RWPE1 (cell line): ENCODE results near the gene UHRF2.

Experiments used
- CTCF ChIA-PET: fragments of 350-600 bp; sonication (Branson Sonifier 250); formaldehyde crosslinking; extraction: SDS; loops from one replicate; lab custom pipeline; 2021; lab: Yijun Ruan, JAX
- POLR2A ChIA-PET: fragments of 400-600 bp; formaldehyde crosslinking; extraction: SDS; loops from one replicate; lab custom pipeline; 2020; ENCODE audit warnings: antibody characterized with exemption; ENCODE audit not compliant: low non-redundant PET; lab: Yijun Ruan, JAX
- DNase-seq: peaks from one replicate; pipeline ENCODE4 v3.0.0; 2012; ENCODE audit warnings: low spot score
- H3K27ac ChIP-seq: fragments of 450-650 bp; 2 replicates; pipeline ENCODE4 v1.5.1; 2017
- TF ChIP-seq, protein P1 (sequence below): fragments of 450-650 bp; conservative IDR thresholded peaks from 2 replicates; pipeline ENCODE4 v1.5.1; 2017; ENCODE audit warnings: low read depth, mild to moderate bottlenecking

The UHRF2 gene

GRCh38 chr9:6459718-6460117 is 46.7 kb downstream of the UHRF2 start:
- POLR2A ChIA-PET: no interaction called here
- TF ChIP-seq, protein P1, sequence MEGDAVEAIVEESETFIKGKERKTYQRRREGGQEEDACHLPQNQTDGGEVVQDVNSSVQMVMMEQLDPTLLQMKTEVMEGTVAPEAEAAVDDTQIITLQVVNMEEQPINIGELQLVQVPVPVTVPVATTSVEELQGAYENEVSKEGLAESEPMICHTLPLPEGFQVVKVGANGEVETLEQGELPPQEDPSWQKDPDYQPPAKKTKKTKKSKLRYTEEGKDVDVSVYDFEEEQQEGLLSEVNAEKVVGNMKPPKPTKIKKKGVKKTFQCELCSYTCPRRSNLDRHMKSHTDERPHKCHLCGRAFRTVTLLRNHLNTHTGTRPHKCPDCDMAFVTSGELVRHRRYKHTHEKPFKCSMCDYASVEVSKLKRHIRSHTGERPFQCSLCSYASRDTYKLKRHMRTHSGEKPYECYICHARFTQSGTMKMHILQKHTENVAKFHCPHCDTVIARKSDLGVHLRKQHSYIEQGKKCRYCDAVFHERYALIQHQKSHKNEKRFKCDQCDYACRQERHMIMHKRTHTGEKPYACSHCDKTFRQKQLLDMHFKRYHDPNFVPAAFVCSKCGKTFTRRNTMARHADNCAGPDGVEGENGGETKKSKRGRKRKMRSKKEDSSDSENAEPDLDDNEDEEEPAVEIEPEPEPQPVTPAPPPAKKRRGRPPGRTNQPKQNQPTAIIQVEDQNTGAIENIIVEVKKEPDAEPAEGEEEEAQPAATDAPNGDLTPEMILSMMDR: no peak
- no peak overlapping the region for H3K27ac ChIP-seq
- CTCF ChIA-PET: interaction anchor here (0.7 kb wide), 1 partner anchor 28 kb away, joined by 3 read pairs; no protein-coding TSS in a partner anchor
- DNase-seq: no peak

- no peak overlapping the region for H3K27ac ChIP-seq
- ChIA-PET POLR2A (no interaction called here), CTCF (interaction anchor here (0.7 kb wide), 1 partner anchor 29 kb away, joined by 3 read pairs; no protein-coding TSS in a partner anchor)
- TF ChIP-seq, protein P1: no peak
- DNase-seq: no peak
Measured at GRCh38 chr9:6460189-6460768, 47.3 kb downstream of the UHRF2 start.

GRCh38 chr9:6461619-6462018 is 48.6 kb downstream of the UHRF2 start:
- DNase-seq: no peak
- POLR2A ChIA-PET: no interaction called here
- CTCF ChIA-PET: no interaction called here
- TF ChIP-seq, protein P1: no peak
- H3K27ac ChIP-seq: no peak overlapping the region

DNA sequence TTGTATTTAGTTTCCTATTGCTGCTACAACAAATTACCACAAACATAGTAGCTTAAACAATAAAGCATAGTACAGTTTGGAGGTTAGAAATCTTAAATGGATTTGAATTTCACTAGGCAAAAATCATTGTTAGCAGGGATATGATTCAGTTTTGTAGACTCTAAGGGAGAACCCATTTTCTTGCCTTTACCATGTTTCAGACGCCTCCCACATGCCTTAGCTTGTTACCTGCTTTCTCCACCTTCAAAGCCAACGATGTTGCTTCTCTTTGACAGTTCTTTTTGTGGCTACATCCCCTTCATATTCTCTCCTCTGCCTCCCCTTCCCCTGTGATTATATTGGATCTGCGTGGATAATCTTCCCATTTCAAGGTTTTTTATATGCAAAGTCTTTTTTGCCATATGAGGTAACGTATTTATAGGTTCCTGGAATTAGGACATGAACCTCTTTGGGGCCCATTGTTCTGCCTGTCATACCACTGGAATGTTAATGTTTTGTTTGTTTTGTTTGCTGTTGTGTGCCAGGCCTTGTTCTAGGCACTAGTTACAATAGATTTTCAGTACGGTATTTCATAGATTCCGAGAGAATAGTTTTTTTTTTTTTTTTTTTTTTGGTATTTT is 54.1 kb downstream of the UHRF2 start:
- TF ChIP-seq, protein P1: no peak
- DNase-seq: no peak
- no peak overlapping the region for H3K27ac ChIP-seq
- ChIA-PET CTCF (no interaction called here), POLR2A (no interaction called here)

DNA sequence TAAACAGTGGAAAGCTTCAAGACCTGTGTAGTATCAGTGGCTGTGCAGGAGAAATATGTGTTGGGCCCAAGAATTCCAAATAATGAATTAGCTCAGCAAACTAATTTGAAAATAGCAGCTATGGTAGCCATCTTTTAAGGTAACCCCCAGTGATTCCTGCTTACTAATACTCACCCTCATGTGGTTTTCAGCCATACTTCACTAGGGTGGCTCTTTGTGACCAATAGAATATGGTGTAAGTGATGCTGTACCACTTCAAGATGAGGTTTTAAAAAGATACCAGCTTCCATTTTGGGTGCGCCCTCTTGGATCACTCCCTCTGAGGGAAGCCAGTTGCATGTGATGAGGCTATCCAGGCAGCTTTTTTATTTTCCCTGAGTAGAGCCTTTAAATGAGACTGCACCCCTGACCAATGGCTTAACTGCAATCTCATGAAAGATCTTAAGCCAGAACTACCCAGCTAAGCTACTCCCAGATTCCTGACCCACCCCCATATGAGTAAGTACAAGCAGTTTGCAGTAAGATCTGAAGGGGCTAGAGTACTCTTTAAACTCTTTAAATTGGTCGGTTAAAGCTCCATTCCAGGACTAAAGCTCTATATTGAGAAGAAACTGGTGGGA is 58.3 kb downstream of the UHRF2 start:
- no peak overlapping the region for H3K27ac ChIP-seq
- POLR2A ChIA-PET: no interaction called here
- CTCF ChIA-PET: no interaction called here
- DNase-seq: no peak
- TF ChIP-seq, protein P1: no peak

GRCh38 chr9:6473151-6473550 is 60.2 kb downstream of the UHRF2 start:
- POLR2A ChIA-PET: no interaction called here
- TF ChIP-seq, protein P1: no peak

More at GRCh38 chr9:6473151-6473550, 60.2 kb downstream of the UHRF2 start:
- no peak overlapping the region for H3K27ac ChIP-seq
- CTCF ChIA-PET: no interaction called here
- DNase-seq: no peak
